ENCODE data around the gene STMN3. TPM values are rescaled to one million over a fixed set of nuclear protein-coding genes. Genes with fewer than 3 reads are reported as not detected.
"Not testable (repeated sequence)": the region's sequence is repeated elsewhere in the genome, so short reads cannot be mapped to it uniquely, and the experiment has no call there.

The STMN3 gene
- polyA plus RNA-seq, 10 donors, result 8.8 to 37.1 (median 16.1) TPM

DNA sequence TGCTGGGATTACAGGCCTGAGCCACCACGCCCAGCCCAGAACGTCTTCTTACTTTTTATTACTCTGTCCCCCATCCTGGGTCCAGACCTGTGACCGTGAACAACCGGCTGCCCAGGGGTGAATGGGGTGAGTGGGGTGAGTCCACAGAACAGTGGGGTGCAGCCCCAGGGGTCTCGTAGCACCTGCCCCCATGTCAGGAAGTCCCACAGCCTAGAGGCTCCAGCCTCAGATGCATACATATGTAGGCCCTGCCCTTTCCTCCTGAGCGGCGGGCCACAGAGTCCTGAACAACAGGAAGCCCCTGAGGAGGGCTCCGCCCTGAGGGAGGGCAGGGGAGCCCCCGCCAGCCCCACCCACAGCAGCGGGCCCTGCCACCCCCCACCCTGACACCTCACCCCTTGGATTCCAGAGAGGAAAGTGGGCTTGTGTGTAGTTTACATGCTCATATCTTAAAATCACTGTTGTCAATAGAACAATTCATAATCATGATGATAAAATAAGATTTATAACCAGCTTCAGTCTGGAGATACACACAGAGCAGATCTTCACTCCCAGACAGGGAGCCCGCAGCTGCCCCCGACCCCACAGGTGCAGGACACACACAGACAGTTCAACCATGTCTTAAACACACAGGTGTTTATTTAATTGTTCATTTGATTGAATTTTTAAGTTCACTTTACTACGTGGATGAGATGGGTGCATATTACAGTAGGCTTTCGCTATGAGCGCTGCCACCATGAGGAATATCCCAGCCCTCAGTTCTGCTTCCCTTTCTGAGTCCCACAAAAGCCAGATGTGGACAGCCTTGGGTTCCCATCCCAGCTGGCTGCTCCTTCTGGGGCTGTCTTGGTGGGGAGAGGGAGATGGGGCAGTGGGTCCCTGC, 13.9 kb downstream of the STMN3 start:
- no peak for DNase-seq

DNA sequence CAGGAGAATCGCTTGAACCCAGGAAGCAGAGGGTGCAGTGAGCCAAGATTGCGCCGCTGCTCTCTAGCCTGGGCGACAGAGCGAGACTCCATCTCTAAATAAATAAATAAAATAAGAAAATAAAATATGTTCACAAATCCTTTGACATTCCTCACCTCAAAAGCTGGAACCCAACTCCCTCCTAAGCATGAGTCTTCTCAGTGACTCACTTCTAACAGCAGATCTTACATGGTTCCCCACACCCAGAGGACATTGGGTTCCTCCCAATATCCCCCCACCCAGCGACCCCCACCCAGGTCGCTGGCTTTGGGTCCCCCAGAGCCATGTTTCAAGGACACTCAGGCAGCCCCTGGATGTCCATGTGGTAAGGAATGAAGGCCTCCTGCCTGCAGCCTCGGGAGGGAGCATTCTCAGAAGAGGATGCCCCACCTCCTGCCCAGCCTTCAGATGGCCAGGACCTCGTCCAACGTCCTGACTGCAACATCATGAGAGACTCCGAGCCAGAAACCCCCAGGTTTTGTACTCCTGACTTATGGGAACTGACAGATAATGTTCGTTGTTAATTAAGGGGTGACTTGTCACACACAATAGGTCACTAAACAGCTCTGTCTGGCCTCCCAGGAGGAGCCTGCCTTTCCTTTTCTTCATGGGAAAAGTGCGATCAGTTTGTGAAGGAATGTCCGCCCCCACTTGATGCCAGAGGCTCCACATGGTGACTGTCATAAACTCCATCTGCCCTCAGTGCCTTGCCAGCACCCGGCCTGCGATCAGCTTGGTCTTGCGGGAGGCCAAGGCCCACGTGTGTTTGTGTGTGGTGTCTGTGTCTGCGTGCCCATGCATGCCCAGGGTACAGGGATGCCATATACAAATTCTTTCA, 16.2 kb downstream of the STMN3 start:
- DNase-seq, result no peak

DNA sequence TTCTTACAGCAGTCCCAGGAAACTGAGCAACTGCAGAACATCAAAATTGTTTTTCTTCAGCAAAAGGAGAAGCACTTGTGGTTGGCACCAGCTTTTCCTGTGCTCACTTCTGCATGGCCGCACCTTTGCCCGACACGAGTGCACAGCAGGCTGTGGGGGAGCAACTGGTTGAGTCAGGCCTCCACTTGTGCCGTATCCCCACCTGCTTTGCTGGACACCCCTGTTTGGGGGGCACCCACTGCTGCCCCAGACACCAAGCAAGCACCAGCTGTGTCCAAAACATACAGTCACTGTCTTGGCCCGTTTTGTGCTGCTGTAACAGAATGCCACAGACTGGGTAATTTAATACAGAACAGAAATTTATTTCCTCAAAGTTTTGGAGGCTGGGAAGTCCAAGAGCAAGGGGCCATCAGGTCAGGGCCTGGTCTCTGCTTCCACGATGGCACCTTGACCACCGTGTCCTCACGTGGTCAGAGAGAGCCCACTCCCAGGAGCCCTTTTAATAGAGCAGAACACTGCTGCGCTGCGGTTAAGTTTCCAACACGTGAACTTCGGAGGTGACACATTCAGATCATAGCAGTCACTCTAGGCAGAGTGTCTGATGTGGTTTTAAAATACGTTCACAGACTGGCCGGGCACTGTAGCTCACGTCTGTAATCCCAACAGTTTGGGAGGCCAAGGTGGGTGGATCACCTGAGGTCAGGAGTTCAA, 17.6 kb downstream of the STMN3 start:
- DNase-seq, result no peak

DNA sequence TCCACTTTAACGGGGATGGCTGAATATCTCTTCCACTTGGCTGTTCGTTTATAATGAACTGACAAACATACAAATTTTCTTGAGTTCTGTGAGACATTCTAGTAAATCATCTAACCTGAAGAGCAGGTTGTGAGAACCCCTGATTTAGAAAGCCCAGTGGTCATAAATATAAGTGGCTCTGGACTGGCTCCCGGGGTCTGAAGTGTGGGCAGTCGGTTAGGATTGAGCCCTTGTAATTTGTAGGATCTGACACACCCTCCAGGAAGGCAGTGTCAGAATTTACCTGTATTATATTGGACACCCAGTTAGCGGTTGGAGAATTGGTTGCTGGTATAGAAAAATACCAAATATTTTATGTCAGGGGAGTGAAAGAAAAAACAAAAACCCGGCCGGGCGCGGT, 19.5 kb downstream of the STMN3 start:
- DNase-seq, result no peak

DNA sequence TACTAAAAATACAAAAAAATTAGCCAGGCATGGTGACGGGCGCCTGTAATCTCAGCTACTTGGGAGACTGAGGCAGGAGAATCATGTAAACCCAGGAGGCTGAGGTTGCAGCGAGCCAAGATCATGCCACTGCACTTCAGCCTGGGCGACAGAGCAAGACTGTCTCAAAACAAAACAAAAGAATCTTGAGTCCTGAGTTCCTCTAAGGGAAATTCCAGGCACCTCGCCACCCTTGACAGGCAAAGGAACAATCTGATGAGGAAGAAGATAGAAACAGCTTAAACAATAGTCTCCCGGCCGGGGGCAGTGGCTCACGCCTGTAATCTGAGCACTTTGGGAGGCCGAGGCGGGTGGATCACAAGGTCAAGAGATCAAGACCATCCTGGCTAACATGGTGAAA, 21.8 kb downstream of the STMN3 start:
- not testable (repeated sequence) for DNase-seq

DNA sequence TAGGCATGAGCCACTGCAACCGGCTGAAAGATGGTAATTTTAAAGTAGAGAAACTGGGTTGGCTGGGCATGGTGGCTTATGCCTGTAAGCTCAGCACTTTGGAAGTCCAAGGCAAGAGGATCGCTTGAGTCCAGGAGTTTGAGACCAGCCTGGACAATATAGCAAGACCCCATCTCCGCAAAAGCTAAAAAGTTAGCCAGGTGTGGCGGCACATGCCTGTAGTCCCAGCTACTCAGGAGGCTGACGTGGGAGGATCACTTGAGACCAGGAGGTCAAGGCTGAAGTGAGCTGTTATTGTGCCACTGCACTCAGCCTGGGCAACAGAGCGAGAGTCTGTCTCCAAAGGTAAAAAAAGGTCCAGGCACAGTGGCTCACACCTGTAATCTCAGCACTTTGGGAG, 22.3 kb downstream of the STMN3 start:
- DNase-seq, result not testable (repeated sequence)

DNA sequence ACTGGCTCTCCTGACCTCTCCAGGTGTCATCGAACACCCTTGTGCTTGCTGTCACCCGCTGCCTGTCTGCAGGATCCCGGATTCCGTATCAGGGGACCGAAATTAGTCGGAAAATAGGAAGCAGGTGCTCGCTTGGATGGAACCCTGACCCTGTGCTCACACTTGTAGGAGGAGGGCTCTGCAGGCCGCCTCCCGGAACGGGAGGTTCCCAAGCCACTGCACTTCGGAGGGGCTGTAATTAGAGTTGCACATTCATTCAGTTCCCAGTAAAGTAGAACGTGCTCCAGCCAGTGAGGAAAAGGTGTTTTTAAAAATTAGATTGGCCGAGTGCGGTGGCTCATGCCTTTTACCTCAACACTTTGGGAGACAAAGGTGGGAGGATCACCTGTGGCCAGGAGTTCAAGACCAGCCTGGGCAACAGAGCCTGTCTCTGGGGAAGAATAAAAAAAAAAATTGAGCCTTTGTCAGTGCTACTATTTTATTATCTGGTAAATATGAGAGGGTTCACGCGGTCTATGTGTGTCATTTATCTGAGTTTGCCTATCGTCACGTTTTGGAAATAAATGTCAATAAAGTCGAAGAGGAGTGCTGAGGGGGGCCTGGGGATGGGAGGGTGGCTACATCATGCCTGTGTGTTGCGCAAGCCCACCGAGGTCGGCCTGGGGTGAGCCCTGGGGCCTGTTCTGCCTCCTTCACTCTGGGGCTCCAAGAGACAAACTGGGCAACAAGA, 24.8 kb downstream of the STMN3 start:
- DNase-seq, result peak; percentile 47 to 81 (median 73)

DNA sequence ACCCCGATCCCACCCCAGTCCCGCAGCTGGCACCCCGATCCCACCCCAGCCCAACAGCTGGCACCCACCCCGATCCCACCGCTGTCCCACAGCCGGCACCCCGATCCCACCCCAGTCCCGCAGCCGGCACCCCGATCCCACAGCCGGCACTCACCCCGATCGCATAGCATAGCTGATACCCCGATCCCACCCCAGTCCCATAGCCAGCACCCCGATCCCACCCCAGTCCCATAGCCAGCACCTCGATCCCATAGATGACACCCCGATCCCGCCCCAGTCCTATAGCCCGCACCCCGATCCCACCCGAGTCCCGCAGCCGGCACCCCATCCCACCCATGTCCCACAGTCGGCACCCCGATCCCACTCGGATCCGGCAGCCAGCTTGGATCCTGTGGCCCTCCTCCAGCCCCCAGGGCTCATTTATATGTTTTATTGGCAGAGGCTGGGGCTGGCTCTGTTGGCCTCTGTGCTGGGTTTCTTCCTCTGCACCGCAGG, 25.4 kb downstream of the STMN3 start:
- no peak for DNase-seq

DNA sequence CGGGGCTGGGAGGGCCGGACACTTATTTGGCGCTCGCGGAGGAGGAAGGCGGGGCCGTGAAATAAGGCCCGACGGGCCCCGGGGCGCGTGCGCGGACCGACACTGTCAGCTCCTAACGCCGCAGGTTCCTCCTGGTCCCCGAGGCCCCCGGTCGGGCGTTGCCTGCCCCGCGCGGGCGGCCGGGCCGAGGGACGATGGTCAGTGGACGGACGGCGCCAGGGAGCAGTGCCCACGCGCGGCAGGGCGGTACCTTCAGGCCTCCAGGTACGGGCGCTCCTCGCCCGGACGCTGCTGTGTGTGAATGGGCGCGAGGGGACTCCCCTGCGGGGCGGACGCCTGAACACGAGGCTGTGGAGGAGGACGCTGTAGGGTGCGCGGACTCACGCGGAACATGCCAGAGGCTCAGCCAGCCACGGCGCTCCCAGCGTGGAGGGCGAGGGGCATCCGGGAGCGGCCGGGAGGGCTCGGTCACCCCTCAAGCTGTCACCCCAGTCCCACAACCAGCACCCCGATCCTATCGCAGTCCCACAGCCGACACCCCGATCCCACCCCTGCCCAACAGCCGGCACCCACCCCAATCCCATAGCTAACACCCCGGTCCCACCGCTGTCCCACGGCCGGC, 26.0 kb downstream of the STMN3 start:
- DNase-seq, result peak; percentile 94 to 97 (median 96)

DNA sequence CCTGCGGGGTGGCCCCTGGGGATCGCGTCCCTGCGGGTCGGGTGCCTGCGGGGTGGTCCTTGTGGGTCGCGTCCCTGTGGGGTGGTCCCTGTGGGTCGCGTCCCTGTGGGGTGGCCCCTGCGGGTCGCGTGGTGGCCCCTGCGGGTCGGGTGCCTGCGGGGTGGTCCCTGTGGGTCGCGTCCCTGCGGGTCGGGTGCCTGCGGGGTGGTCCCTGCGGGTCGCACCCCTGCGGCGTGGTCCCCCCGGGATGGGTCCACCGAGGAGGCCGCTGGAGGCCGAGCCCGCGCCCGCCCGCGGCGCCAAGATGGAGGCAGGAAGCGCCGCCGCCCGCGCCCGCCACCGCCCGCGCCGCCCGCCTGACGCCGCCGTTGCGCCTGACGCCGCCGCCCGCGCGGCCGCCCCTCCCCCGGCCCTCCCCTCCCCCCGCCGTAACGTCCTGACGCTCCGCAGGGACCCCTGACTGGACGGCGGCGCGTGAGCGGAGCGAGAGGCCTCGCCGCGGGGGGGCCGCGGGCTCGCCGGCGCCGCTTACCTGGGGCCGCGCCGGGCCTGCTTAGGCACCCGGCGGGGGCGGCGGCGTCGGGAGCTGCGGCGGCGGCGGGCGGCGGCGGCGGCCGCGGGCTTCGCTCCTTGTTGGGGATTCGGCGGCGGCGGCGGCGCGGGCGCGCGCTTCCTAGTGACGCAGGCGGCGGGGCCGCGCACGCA, 26.6 kb downstream of the STMN3 start, which contains the start of gene GMEB2:
TSS of gene GMEB2 (minus strand) at position 678 of the 705 bp plus-strand sequence. CDS start 7,704 bp downstream, outside the sequence.
- DNase-seq, result peak; percentile 79 to 83 (median 81)

DNA sequence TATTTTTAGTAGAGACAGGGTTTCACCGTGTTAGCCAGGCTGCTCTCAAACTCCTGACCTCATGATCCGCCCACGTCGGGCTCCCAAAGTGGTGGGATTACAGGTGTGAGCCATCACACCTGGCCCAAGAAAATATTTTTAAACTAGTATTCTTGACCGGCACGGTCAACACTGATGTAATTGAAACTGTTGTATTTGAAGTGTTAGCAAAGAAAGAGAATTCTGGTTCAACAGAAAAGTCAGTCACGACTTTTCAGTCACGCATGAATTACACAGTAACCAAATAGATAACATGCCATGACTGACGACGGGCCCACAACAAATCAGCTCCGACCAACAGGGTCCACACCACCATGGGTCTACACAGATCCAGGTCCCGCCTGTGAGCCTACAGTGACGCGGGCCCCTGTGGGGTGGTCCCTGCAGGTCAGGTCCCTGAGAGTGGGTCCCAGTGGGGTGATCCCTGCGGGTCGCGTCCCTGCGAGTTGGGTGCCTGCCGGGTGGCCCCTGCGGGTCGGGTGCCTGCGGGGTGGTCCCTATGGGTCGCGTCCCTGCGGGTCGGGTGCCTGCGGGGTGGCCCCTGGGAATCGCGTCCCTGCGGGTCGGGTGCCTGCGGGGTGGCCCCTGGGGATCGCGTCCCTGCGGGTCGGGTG, 27.3 kb downstream of the STMN3 start:
- peak in 1 of 3 donors; percentile 63 for DNase-seq

DNA sequence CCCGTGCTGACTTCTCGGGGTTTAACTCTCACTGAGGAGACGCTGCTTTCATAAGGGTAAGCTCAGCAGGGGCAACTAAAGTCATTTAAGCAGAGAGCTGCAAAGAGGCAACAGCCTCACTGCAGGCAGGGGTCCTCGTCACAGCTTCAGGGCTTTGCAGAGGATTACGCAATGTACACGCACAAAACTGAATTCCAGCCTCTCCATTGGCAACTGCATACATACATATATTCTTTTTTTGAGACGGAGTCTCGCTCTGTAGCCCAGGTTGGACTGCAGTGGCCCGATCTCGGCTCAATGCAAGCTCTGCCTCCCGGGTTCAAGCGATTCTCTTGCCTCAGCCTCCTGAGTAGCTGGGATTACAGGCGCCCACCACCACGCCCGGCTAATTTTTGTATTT, 28.7 kb downstream of the STMN3 start:
- DNase-seq, result no peak

DNA sequence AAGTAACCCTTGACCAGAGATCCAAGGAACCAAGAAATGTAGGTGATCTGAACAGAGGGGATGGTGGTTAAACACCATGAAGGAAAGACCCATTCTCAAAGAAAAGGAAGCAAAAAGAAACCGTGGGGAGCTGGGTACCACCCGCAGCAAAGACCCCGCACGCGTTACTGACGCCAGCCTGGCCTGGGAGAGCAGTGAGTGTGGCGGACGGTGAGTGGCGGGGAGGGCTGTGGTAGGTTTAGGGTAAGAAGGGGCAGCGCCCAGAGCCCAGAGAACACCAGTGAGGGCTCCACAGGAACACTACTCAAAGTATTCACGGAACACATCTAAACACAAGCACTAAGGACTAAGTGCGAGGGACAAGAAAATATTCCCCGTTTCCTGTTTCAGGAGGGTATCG, 30.5 kb downstream of the STMN3 start:
- no peak for DNase-seq

DNA sequence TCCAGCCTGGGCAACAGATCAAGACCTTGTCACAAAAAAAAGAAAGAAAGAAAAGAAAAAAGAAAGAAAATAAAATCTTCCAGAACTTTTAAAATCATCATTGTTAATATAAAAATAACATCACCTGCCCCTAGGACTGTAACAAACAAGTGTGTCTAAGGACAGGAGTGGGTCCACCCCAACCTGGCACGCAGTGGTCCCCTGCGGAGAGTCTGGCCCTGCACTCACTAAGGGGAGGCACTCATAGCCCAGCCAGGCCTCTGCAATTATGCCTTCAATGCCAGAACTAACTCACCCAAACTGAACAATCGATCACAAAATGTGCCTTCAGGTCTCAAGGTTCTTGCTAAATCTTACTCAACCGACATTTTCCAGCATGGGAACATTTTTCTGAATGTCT, 31.1 kb downstream of the STMN3 start:
- no peak for DNase-seq

DNA sequence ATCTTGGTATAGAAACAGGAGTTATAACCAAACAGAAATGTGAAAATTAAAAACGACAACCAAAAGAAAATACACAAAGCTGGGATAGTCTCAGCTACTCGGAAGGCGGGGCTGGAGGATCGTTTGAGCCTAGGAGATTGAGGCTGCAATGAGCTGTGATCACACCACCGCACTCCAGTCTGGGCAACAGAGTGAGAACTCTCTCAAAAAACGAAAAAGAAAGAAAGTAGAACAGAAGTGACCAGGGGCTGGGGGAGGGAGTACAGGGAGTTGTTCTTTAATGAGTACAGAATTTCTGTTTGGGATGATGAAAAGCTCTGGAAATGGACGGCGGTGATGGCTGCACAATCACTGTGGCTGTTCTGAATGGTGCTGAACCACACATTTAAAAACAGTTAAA, 32.2 kb downstream of the STMN3 start:
- DNase-seq, result no peak

DNA sequence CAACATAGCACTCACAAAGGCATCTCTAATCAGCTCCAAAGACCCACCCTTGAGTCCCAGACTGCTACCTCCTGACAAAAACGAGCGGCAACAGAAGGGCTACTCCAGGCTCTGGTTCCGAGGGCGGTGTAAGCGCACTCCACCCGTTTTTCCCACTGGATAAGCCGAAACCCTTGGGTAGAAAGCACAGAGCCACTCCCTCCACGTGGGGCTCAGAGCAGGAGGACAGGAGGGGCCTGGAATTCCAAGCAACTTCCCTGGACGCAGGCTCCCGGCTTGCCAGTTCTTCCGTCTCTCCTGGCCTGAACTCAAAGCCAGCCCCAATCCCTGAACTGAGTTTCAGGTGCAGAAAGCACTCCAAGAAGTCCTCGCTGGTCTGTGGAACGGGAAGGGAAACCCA, 33.7 kb downstream of the STMN3 start:
- no peak for DNase-seq

DNA sequence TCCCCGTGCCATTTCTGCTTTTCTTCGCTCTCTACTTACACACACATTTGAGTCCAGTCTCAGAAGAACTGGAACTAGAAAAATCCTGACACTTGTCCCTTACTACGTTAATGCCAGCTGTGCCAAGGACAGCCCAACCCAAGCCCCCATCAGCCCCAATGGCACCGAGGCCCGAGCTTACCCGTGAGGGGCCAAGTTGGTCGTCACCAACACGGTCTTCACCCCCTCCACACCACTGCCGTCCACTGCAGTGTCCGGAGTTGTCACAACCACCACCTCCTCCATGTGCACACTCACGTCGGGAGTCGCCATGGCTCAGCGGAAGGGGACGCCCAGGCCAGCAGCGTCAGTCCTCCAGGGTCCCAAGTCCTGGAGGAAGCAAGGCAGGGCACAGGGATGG, 34.1 kb downstream of the STMN3 start:
- DNase-seq, result no peak

DNA sequence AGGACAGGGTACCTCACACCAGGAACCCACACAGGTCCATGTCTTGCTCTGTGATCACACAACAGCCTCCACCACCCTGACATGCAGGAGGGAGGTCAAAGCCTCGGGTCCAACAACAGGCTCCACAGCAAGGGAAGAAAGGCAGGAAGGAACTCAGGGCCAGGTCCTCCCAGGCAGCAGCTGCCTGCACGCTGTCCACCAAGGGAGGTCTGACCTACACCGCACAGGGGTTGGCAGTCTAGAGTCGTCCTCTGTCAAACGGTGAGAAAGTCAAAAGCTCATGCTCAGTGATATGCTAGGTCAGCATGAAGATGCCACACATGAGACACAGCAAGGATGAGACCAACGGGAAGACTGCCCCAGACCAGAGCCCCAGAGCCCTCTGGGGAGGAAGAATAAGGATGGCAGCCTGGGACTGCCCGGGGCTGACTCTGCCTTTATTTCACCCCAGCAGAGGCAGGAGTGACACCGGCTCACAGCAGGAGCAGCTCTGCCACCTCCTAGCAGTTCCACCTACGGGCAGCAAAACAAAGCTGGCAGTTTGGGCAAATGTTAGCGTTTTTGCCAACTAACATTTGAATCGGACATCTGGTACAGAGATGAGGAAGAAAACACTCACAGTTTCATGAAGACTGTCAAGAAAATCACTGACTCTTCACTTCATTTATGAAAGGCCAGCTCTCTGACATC, 34.8 kb downstream of the STMN3 start:
- DNase-seq, result no peak

DNA sequence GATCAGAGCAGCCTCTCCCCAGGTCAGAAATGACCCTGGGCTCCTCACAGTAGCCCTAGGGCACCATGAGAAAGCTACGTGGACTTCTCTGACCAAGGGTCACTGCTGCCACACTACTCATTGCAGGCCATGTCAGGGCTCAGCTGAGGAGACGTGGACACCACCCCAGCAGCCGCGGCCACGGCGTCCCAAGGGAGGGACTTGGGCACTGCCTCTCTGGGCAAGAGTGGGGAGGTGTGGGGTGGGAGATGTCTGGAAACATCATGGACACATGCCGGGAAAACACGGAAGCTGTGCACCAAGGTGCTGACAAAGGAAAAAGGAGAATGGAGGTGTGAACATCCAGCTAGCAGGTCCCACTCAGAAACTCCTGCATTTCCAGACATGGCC, 35.4 kb downstream of the STMN3 start:
- DNase-seq, result no peak

All from muscle of back (tissue), 11 donors.